Lower lobe of right lung (tissue), 2 donors: ENCODE data around the gene PGBD5. TPM values are rescaled to one million over a fixed set of nuclear protein-coding genes. Genes with fewer than 3 reads are reported as not detected.

Experiments used
- ATAC-seq, 2 donors: fragments of 200-7000 bp; cut with Tn5 transposase; one replicate each; pipeline ENCODE4 v1.9.1; 2020 to 2022; ENCODE audit warnings: mild to moderate bottlenecking in 2 of 2, moderate library complexity in 2 of 2
- DNase-seq: peaks from one replicate; pipeline ENCODE4 v3.0.0-alpha.2; 2020
- H3K27ac ChIP-seq: fragments of 200-600 bp; one replicate; pipeline ENCODE4 v1.8.0; 2022
- H3K27me3 ChIP-seq: fragments of 200-600 bp; one replicate; pipeline ENCODE4 v1.8.0; 2022; ENCODE audit warnings: low read depth
- H3K36me3 ChIP-seq: fragments of 200-600 bp; one replicate; pipeline ENCODE4 v1.8.0; 2022; ENCODE audit warnings: mild to moderate bottlenecking
- H3K4me1 ChIP-seq: fragments of 200-600 bp; one replicate; pipeline ENCODE4 v1.8.0; 2022
- H3K4me3 ChIP-seq: fragments of 200-600 bp; one replicate; pipeline ENCODE4 v1.8.0; 2022; ENCODE audit warnings: mild to moderate bottlenecking
- H3K9me3 ChIP-seq: fragments of 200-600 bp; one replicate; pipeline ENCODE4 v1.8.0; 2022
- CTCF ChIP-seq: fragments of 200-600 bp; IDR thresholded peaks from one replicate; pipeline ENCODE4 v1.8.0; 2022; ENCODE audit warnings: antibody characterized with exemption, mild to moderate bottlenecking
- intact Hi-C: fragments of 100-400 bp; cut with DNase I; formaldehyde crosslinking; loops from one replicate; pipeline ENCODE4 v1.11.0; 2022
- total RNA-seq: library from RNA; stranded (reverse); fragmentation: NEBNext Ultra II Directional; extraction: Animal tissue kit (Norgen Biotek cat#: 25700); gene quantifications from one replicate; pipeline ENCODE4 v1.2.1, GENCODE V29; 2021
- donor health status: DM: no; HTN: yes; CAD: no; lungs with severe emphysema.

Gene PGBD5
- total RNA-seq, 1 donor from 2014 or later: 2.3 TPM

DNA sequence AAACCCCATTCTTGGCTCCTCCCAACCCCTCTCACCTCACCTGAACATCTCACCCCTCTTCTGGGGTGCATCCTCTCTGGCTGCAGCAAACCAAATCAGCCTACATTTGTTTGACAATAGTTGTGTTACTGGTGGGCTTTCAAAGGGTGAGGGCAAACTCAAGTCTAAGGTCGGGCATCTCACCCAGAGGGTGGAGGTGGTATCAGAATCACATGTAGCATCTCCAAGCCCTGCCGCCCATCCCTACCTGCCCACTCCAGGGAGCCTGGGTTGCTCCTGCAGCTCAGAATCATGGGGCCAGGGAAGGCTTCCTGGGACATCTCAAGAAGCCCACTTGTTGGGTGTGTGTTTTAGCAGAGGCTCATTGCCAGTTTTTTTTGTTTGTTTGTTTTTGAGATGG lies 35.8 kb downstream of the PGBD5 start:
- DNase-seq: no peak

DNA sequence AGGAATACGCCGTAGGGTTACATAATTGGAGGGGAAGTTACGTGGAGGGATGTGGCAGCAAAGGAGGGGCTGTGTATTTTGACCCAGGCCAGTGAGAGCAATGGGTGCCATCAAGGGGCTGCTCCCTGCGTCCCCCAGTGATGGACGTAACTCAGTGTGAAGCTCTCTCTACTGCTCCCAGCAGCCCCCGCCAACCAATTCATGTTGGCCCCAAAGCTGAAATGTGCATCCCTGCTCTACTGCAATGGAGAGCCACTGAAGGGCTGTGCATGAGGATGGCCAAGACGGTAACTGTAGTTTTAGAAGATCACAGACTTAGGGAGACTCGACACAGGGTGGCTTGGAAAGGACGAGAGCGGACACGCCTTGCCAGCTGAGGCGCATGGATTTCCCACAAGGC lies 38.3 kb downstream of the PGBD5 start:
- intact Hi-C loops: no loop called here
- no peaks in the 10 kb centered on the region for H3K27me3 ChIP-seq
- H3K9me3 ChIP-seq: no peaks in the 10 kb centered on the region
- ATAC-seq: no peak
- no peak overlapping the region for H3K4me3 ChIP-seq
- H3K36me3 ChIP-seq: no peaks in the 10 kb centered on the region
- no peaks in the 10 kb centered on the region for H3K4me1 ChIP-seq
- DNase-seq: no peak
- H3K27ac ChIP-seq: no peak overlapping the region
- TF ChIP-seq CTCF: no peak

More for the DNA sequence above, 35.8 kb downstream of the PGBD5 start:
- no peak for TF ChIP-seq CTCF
- Histone ChIP-seq H3K4me1 (no peaks in the 10 kb centered on the region), H3K9me3 (no peaks in the 10 kb centered on the region), H3K36me3 (no peaks in the 10 kb centered on the region), H3K27me3 (no peaks in the 10 kb centered on the region), H3K27ac (no peak overlapping the region), H3K4me3 (no peak overlapping the region)
- ATAC-seq: no peak
- intact Hi-C loops: no loop called here

DNA sequence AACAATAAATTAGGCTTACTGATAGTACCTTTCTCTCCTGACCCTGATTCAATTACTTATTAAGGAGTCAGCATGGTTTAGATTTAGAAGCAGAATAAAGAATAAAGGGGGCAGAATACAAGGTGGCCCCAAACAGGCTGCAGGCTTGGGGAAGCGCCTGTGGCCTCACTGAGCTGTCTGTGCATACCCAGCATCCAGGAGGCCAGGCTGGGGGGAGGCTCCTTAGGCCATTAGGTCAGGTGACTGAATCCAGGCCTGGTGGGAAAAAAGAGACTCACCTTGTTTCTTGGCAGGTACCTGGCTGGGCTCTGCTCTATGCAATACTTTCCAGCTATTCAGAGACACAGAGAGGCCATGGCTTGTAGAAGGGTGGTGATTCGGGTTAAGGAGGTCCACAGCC lies 38.8 kb downstream of the PGBD5 start:
- Histone ChIP-seq H3K27ac (no peak overlapping the region), H3K9me3 (no peaks in the 10 kb centered on the region), H3K4me3 (no peak overlapping the region), H3K4me1 (no peaks in the 10 kb centered on the region), H3K36me3 (no peaks in the 10 kb centered on the region), H3K27me3 (no peaks in the 10 kb centered on the region)
- intact Hi-C loops: no loop called here
- DNase-seq (no peak), ATAC-seq (no peak)
- no peak for TF ChIP-seq CTCF

DNA sequence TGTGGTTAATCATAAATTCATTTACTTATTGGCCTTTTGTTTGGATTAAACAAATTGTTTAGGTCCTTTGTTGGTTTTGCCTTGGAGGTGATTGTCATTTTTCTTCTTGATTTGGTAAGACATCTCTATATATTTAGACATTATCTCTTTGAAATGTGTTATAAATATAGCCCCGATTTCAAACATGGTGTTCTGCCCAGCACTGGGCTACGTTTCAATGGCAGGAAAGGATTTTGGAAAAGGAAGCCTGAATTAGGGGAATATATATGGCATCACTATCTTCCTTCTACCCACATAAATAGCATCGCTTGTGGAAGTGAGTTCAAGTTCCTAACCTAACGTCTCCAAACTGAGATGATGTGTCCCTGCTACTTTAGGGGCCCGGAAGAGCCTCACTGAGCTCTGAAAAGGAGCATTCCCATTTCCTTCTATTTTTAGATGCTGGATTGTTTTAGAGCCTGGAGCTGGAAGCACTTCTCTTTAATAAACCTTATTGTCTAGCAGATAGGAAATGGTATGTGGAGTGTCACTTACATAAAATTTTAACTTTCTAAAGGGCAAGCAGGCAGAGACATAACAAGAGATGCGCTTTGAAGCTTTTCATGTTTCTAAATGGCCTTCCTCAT lies 39.4 kb downstream of the PGBD5 start:
- intact Hi-C loops: no loop called here
- TF ChIP-seq CTCF: no peak
- Histone ChIP-seq H3K27ac (no peak overlapping the region), H3K27me3 (no peaks in the 10 kb centered on the region), H3K36me3 (no peaks in the 10 kb centered on the region), H3K4me1 (peaks cover 2% of the 10 kb centered on the region), H3K4me3 (no peak overlapping the region), H3K9me3 (no peaks in the 10 kb centered on the region)
- ATAC-seq (no peak), DNase-seq (no peak)

DNA sequence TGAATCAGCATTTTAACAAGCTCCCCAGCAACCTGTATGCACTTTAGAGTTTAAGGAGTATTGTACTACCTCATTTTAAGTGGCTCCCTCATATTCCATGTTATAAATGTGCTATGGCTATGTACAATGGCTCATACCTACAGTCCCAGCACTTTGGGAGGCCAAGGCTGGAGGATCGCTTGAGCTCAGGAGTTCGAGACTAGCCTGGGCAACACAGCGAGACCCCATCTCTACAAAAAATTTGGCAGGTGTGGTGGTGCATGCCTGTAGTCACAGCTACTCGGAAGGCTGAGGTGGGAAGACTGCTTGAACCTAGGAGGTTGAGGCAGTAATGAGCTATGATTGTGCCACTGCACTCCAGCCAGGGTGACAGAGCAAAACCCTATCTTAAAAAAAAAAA lies 40.2 kb downstream of the PGBD5 start:
- Histone ChIP-seq H3K4me1 (peaks cover 7% of the 10 kb centered on the region), H3K4me3 (no peak overlapping the region), H3K27me3 (no peaks in the 10 kb centered on the region), H3K36me3 (no peaks in the 10 kb centered on the region), H3K9me3 (no peaks in the 10 kb centered on the region), H3K27ac (no peak overlapping the region)
- TF ChIP-seq CTCF: no peak
- ATAC-seq: no peak
- intact Hi-C loops: no loop called here
- no peak for DNase-seq

DNA sequence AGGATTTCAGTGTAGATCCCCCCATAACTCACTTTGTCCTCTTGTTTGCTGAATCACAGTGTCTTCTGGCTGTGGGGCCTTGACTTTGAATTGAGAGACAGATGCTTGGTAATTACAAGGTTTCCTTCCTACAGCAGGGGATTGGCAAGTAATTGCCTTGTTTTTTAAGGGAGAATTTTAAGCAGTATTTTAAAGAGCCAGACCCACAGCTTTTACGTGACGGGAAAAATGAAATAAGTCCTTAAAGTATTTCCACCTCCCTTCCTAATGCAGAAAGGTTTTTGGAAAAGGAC lies 41.0 kb downstream of the PGBD5 start:
- ATAC-seq: no peak
- no peak for DNase-seq
- no peak overlapping the region for H3K4me3 ChIP-seq
- TF ChIP-seq CTCF: no peak
- no peaks in the 10 kb centered on the region for H3K9me3 ChIP-seq
- intact Hi-C loops: no loop called here
- H3K27ac ChIP-seq: no peak overlapping the region
- H3K27me3 ChIP-seq: no peaks in the 10 kb centered on the region
- H3K36me3 ChIP-seq: no peaks in the 10 kb centered on the region
- H3K4me1 ChIP-seq: peaks cover 7% of the 10 kb centered on the region
